Central memory CD4-positive, alpha-beta T cell (primary cell): Measurements from ENCODE around the gene CHRNA3.

Experiments used
- DNase-seq: peaks from one replicate; pipeline ENCODE4 v3.0.0; 2022

The CHRNA3 gene

GRCh38 chr15:78550815-78551214 is 70.0 kb downstream of the CHRNA3 start:
- no peak for DNase-seq

GRCh38 chr15:78550194-78550593 is 70.6 kb downstream of the CHRNA3 start:
- DNase-seq: no peak
